IMR-90 (cell line): ENCODE measurements around the gene CEBPG. TPM values are rescaled to one million over a fixed set of nuclear protein-coding genes. Genes with fewer than 3 reads are reported as not detected.

ENCODE experiments used
- ATAC-seq: fragments of 200-7000 bp; cut with Tn5 transposase; 2 replicates; pipeline ENCODE4 v1.9.1; 2020; ENCODE audit warnings: low read depth, mild to moderate bottlenecking, moderate library complexity
- BruUV-seq: library from RNA; stranded (reverse); fragments of 400-500 nt; replicated peaks from 2 replicates; lab custom pipeline; 2021; lab: Mats Ljungman, UMichigan
- CTCF ChIA-PET: fragments of 300-600 bp; formaldehyde crosslinking; extraction: SDS; loops from one replicate; lab custom pipeline; 2021; ENCODE audit warnings: antibody characterized with exemption; lab: Yijun Ruan, JAX
- POLR2A ChIA-PET: fragments of 300-600 bp; sonication (Branson Sonifier 250); formaldehyde crosslinking; loops from one replicate; lab custom pipeline; 2022; ENCODE audit warnings: antibody characterized with exemption; ENCODE audit not compliant: unreplicated experiment; lab: Charles Lee
- DNase-seq: peaks from one replicate; pipeline ENCODE4 v3.0.0; 2013
- H2AFZ ChIP-seq: replicated peaks from 2 replicates; pipeline ENCODE3; 2013; ENCODE audit warnings: low read length, mild to moderate bottlenecking; ENCODE audit not compliant: poor library complexity
- H2AK5ac ChIP-seq: 2 replicates; pipeline ENCODE4 v1.6.1; 2013; ENCODE audit warnings: low read depth, low read length, inconsistent platforms
- H2AK9ac ChIP-seq: replicated peaks from 2 replicates; pipeline ENCODE3; 2013; ENCODE audit warnings: mild to moderate bottlenecking, low read depth, low read length, moderate library complexity; ENCODE audit not compliant: poor library complexity
- H2BK120ac ChIP-seq: 2 replicates; pipeline ENCODE4 v1.6.1; 2013; ENCODE audit warnings: low read depth, low read length, inconsistent platforms
- H2BK15ac ChIP-seq: 3 replicates; pipeline ENCODE4 v1.6.1; 2013; ENCODE audit warnings: low read depth, low read length, inconsistent platforms
- H2BK20ac ChIP-seq: 2 replicates; pipeline ENCODE4 v1.6.1; 2013; ENCODE audit warnings: low read depth, mild to moderate bottlenecking, inconsistent platforms, low read length, moderate library complexity
- H2BK5ac ChIP-seq: 2 replicates; pipeline ENCODE4 v1.6.1; 2013; ENCODE audit warnings: mild to moderate bottlenecking, low read depth, low read length, inconsistent platforms; ENCODE audit not compliant: poor library complexity, severe bottlenecking
- H3K14ac ChIP-seq: replicated peaks from 2 replicates; pipeline ENCODE4 v1.6.1; 2013; ENCODE audit warnings: low read depth, low read length, inconsistent platforms
- H3K18ac ChIP-seq: 2 replicates; pipeline ENCODE4 v1.6.1; 2013; ENCODE audit warnings: low read depth, low read length, control low read depth
- H3K23ac ChIP-seq: 2 replicates; pipeline ENCODE4 v1.6.1; 2013; ENCODE audit warnings: low read depth, low read length, inconsistent platforms
- H3K27ac ChIP-seq: 2 replicates; pipeline ENCODE4 v1.5.1; 2013; ENCODE audit warnings: mild to moderate bottlenecking, control low read depth, low read length; ENCODE audit not compliant: insufficient read depth
- H3K27me3 ChIP-seq: 2 replicates; pipeline ENCODE4 v1.6.1; 2013; ENCODE audit warnings: low read length; ENCODE audit not compliant: control insufficient read depth, insufficient read depth
- H3K36me3 ChIP-seq: 2 replicates; pipeline ENCODE4 v1.6.1; 2013; ENCODE audit warnings: low read length, mixed read lengths; ENCODE audit not compliant: control insufficient read depth, insufficient read depth
- H3K4ac ChIP-seq: 2 replicates; pipeline ENCODE4 v1.6.1; 2013; ENCODE audit warnings: low read depth, low read length, inconsistent platforms
- H3K4me1 ChIP-seq: 2 replicates; pipeline ENCODE4 v1.6.1; 2013; ENCODE audit warnings: low read length, mixed read lengths; ENCODE audit not compliant: control insufficient read depth, insufficient read depth
- H3K4me2 ChIP-seq: 2 replicates; pipeline ENCODE4 v1.6.1; 2013; ENCODE audit warnings: low read depth, mild to moderate bottlenecking, control low read depth, low read length, moderate library complexity
- H3K4me3 ChIP-seq: 2 replicates; pipeline ENCODE4 v1.5.1; 2013; ENCODE audit warnings: low read depth, mild to moderate bottlenecking, control low read depth, low read length, moderate library complexity; ENCODE audit not compliant: insufficient read depth
- H3K56ac ChIP-seq: 2 replicates; pipeline ENCODE4 v1.6.1; 2013; ENCODE audit warnings: low read length, inconsistent platforms; ENCODE audit not compliant: insufficient read depth; ENCODE audit errors: extremely low read depth
- H3K79me1 ChIP-seq, 2 experiments: 2 replicates each; pipeline ENCODE4 v1.6.1; 2013; ENCODE audit warnings: low read length in 2 of 2, inconsistent platforms in 1 of 2, low read depth in 1 of 2
- H3K9ac ChIP-seq: 2 replicates; pipeline ENCODE4 v1.6.1; 2013; ENCODE audit warnings: low read depth, low read length, control low read depth
- H3K9me1 ChIP-seq: 2 replicates; pipeline ENCODE4 v1.6.1; 2013; ENCODE audit warnings: low read length, inconsistent platforms; ENCODE audit not compliant: insufficient read depth
- H3K9me3 ChIP-seq: 2 replicates; pipeline ENCODE4 v1.6.1; 2013; ENCODE audit warnings: low read length; ENCODE audit not compliant: control insufficient read depth, insufficient read depth
- H4K20me1 ChIP-seq: 2 replicates; pipeline ENCODE4 v1.6.1; 2013; ENCODE audit warnings: low read length, inconsistent platforms; ENCODE audit not compliant: insufficient read depth
- H4K5ac ChIP-seq: 2 replicates; pipeline ENCODE4 v1.6.1; 2013; ENCODE audit warnings: mild to moderate bottlenecking, low read depth, low read length, control low read depth
- H4K8ac ChIP-seq, 2 experiments: 2 replicates each; pipeline ENCODE4 v1.6.1; 2013; ENCODE audit warnings: low read depth in 2 of 2, low read length in 2 of 2, control low read depth in 1 of 2, inconsistent platforms in 1 of 2
- H4K91ac ChIP-seq: 2 replicates; pipeline ENCODE4 v1.6.1; 2013; ENCODE audit warnings: low read depth, low read length, inconsistent platforms; ENCODE audit not compliant: insufficient read depth
- CHD1 ChIP-seq: IDR thresholded peaks from 2 replicates; pipeline ENCODE4 v1.6.1; 2012; ENCODE audit warnings: low read depth, low read length, improper control_type of control experiment
- MAZ ChIP-seq: IDR thresholded peaks from 2 replicates; pipeline ENCODE4 v1.6.1; 2012; ENCODE audit warnings: low read depth, mild to moderate bottlenecking, low read length, improper control_type of control experiment, moderate library complexity, borderline replicate concordance
- NFE2L2 ChIP-seq: fragments of 150-350 bp; IDR thresholded peaks from 2 replicates; pipeline ENCODE4 v1.6.1; 2016; ENCODE audit warnings: low read depth, mild to moderate bottlenecking, low read length
- RAD21 ChIP-seq: IDR thresholded peaks from 2 replicates; pipeline ENCODE4 v1.6.1; 2012; ENCODE audit warnings: low read length, improper control_type of control experiment
- RFX5 ChIP-seq: IDR thresholded peaks from 2 replicates; pipeline ENCODE4 v1.8.0; 2012; ENCODE audit warnings: low read depth, mild to moderate bottlenecking, low read length, moderate library complexity
- SMC3 ChIP-seq: fragments of 150-350 bp; IDR thresholded peaks from 2 replicates; pipeline ENCODE4 v1.6.1; 2016; ENCODE audit warnings: low read depth, mild to moderate bottlenecking, antibody characterized with exemption, low read length, moderate library complexity
- WGBS, 2 experiments: methylation state at CpG; one replicate each; pipeline versions ENCODE4 v1.1.5 to v1.1.7; 2013; ENCODE audit warnings: missing lambda C conversion rate in 2 of 2; ENCODE audit not compliant: insufficient read length in 1 of 2; ENCODE audit errors: extremely low coverage in 2 of 2; 5-methylcytosine and 5-hydroxymethylcytosine counted together
- dilution Hi-C: fragments of 300-500 bp; cut with HindIII; formaldehyde crosslinking; loops from one replicate; pipeline ENCODE4 v1.14.3; 2018; ENCODE audit warnings: low sequenced_read_pairs; ENCODE audit not compliant: unreplicated experiment
- in situ Hi-C: fragments of 300-500 bp; cut with MboI; formaldehyde crosslinking; loops from 3 replicates; pipeline ENCODE4 v1.14.3; 2019; ENCODE audit warnings: low sequenced_read_pairs, inconsistent platforms, mixed read lengths
- intact Hi-C: fragments of 100-400 bp; cut with micrococcal nuclease; formaldehyde crosslinking; loops from 2 replicates; pipeline ENCODE4 v1.10.0; 2022
- polyA plus RNA-seq, 3 experiments: library from polyadenylated mRNA; depleted of rRNA; stranded (reverse); fragments of >200 nt; gene quantifications; 2 replicates each; pipeline ENCODE4 v1.2.3, GENCODE V29; 2012; ENCODE audit warnings: low replicate concordance in 1 of 3
- total RNA-seq: library from RNA; depleted of rRNA; stranded (reverse); fragments of >200 nt; gene quantifications from 2 replicates; pipeline ENCODE4 v1.2.3, GENCODE V29; 2012

Gene CEBPG
- total and polyA plus RNA-seq, 2 of the 4 experiments (the other 2 are of a cell fraction) = 9.2 to 14.3 TPM

- no peak overlapping the region for H3K9ac ChIP-seq
- H3K4me3 ChIP-seq = no peak overlapping the region
- no peaks in the 10 kb centered on the region for H3K27me3 ChIP-seq
- DNase-seq (no peak), ATAC-seq (no peak)
- no peak overlapping the region for H2BK15ac ChIP-seq
- H2AK5ac ChIP-seq = no peak overlapping the region
- BruUV-seq = no TSS peak
- H3K23ac ChIP-seq = no peak overlapping the region
- H3K18ac ChIP-seq = no peak overlapping the region
- H3K56ac ChIP-seq = no peak overlapping the region
- peaks cover 20% of the 10 kb centered on the region for H3K36me3 ChIP-seq
- H4K91ac ChIP-seq = no peak overlapping the region
- H2BK20ac ChIP-seq = no peak overlapping the region
- H3K4me1 ChIP-seq = peaks cover 3% of the 10 kb centered on the region; the same call in 1 of the 2 replicates
- H4K8ac ChIP-seq = no peak overlapping the region
- no peak overlapping the region for H3K4me2 ChIP-seq
- no peak overlapping the region for H4K5ac ChIP-seq
- no peak overlapping the region for H3K14ac ChIP-seq
- POLR2A ChIA-PET = no interaction called here
- no peak overlapping the region for H2AFZ ChIP-seq
- no peak overlapping the region for H2BK120ac ChIP-seq
- H3K9me1 ChIP-seq = peaks cover 8% of the 10 kb centered on the region
- H3K4ac ChIP-seq = no peak overlapping the region
- in situ Hi-C loops (no loop called here), dilution Hi-C loops (no loop called here), intact Hi-C loops (no loop called here)
- H2BK5ac ChIP-seq = no peak overlapping the region
- WGBS, 2 experiments = 89% methylated on average over 14 of the region's 39 CpGs; no CpG with 5 or more reads in 1 of the 2 experiments
- H3K27ac ChIP-seq = no peak overlapping the region
- H4K20me1 ChIP-seq = peaks cover 81% of the 10 kb centered on the region
- H2AK9ac ChIP-seq = no peak overlapping the region
- H3K9me3 ChIP-seq = no peaks in the 10 kb centered on the region
- CTCF ChIA-PET = no interaction called here
- TF ChIP-seq NFE2L2 (no peak), SMC3 (no peak), CHD1 (no peak), RAD21 (no peak), RFX5 (no peak), MAZ (no peak)
- H3K79me1 ChIP-seq = peaks cover 14 to 61% of the 10 kb centered on the region in 2 experiments
These were observed 14.1 kb downstream of the CEBPG start for GRCh38 chr19:33387351-33388230.
